Lower leg skin (tissue), 4 donors: ENCODE data around the gene RPRD1B. TPM values are rescaled to one million over a fixed set of nuclear protein-coding genes. Genes with fewer than 3 reads are reported as not detected.
"Not testable (repeated sequence)": the region's sequence is repeated elsewhere in the genome, so short reads cannot be mapped to it uniquely, and the experiment has no call there.

Source experiments
- DNase-seq, 2 donors: peaks; one replicate each; pipeline ENCODE4 v3.0.0-alpha.2; 2019; ENCODE audit warnings: low spot score in 2 of 2
- H3K4me3 ChIP-seq: fragments of 200-600 bp; sonication (generic); 2 replicates; pipeline ENCODE4 v1.5.1; 2017; ENCODE audit warnings: mild to moderate bottlenecking, low read depth; ENCODE audit not compliant: poor library complexity, severe bottlenecking
- POLR2A ChIP-seq, 2 donors: fragments of 450-650 bp; IDR thresholded peaks; one replicate each; pipeline ENCODE4 v1.6.1; 2016 to 2017; ENCODE audit warnings: antibody characterized with exemption in 2 of 2, mild to moderate bottlenecking in 1 of 2, moderate library complexity in 1 of 2
- WGBS, 2 donors: methylation state at CpG; one replicate each; pipeline ENCODE4 v1.1.5; 2018; 5-methylcytosine and 5-hydroxymethylcytosine counted together
- intact Hi-C: fragments of 100-400 bp; cut with DNase I; formaldehyde crosslinking; loops from one replicate; pipeline ENCODE4 v1.15.0; 2023; ENCODE audit warnings: low total_unique reads
- total RNA-seq, 4 donors: library from RNA; depleted of rRNA; stranded (reverse); fragments of >200 nt; gene quantifications; one replicate each; pipeline ENCODE4 v1.1.0, GENCODE V29; 2016
- TF ChIP-seq, protein P1 (sequence below), 3 donors: fragments of 450-650 bp; IDR thresholded peaks; one replicate each; pipeline ENCODE4 v1.5.1; 2016; ENCODE audit warnings: antibody characterized with exemption in 3 of 3, mild to moderate bottlenecking in 3 of 3, moderate library complexity in 2 of 3

Gene RPRD1B
- total RNA-seq, 4 donors from 2014 or later = 16.3 to 37.5 (median 22.9) TPM

DNA sequence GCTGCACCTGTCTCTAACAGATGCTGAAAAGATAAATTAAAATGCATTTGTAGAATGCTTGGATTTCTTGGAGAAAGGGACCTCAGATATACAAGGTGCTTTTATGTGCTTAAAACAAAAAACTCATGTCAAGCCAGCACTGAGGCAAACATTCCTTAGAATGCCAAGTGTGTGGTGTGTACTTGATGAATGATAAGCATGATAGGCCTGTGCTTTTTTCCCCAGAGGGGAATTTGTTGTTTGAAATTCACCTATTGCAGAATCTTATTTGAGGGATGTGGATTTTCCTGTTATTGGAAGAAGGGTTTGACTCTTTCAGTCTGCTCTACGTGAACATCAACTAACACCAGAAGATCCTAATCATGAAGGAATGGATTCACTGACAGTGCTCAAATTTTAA, 29.1 kb upstream of the RPRD1B start:
- H3K4me3 ChIP-seq = no peak overlapping the region
- DNase-seq = no peak
- TF ChIP-seq POLR2A (IDR thresholded peaks at IDR 0.05) = no peak
- TF ChIP-seq, protein P1, sequence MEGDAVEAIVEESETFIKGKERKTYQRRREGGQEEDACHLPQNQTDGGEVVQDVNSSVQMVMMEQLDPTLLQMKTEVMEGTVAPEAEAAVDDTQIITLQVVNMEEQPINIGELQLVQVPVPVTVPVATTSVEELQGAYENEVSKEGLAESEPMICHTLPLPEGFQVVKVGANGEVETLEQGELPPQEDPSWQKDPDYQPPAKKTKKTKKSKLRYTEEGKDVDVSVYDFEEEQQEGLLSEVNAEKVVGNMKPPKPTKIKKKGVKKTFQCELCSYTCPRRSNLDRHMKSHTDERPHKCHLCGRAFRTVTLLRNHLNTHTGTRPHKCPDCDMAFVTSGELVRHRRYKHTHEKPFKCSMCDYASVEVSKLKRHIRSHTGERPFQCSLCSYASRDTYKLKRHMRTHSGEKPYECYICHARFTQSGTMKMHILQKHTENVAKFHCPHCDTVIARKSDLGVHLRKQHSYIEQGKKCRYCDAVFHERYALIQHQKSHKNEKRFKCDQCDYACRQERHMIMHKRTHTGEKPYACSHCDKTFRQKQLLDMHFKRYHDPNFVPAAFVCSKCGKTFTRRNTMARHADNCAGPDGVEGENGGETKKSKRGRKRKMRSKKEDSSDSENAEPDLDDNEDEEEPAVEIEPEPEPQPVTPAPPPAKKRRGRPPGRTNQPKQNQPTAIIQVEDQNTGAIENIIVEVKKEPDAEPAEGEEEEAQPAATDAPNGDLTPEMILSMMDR (IDR thresholded peaks at IDR 0.05) = no peak
- WGBS, 2 donors = 49 to 70% methylated on average over 1 of the region's 1 CpG
- intact Hi-C loops = no loop called here

DNA sequence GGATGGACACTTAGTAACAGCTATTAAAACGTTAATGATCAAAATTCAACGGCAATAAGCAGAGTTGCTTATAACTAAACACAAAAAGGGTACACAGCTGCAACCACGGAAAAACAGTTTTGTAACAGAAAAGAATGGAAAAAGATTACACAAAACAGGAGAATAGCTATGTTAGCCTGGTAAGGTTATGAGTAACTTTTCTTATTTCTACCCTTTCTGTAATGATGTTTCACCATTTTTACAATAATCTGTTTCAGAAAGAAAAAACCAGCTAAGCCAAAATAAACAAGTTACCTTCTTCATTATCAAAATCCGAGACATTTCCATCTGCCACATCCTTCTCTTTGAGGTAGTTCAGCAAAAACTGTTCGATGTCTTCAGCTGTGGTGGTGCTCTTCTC, 27.6 kb upstream of the RPRD1B start:
- H3K4me3 ChIP-seq = no peak overlapping the region
- intact Hi-C loops = no loop called here
- TF ChIP-seq POLR2A (IDR thresholded peaks at IDR 0.05) = no peak
- TF ChIP-seq, protein P1 (IDR thresholded peaks at IDR 0.05) = no peak
- 84 to 86% methylated on average over 5 of the region's 5 CpGs for WGBS, 2 donors
- no peak for DNase-seq

DNA sequence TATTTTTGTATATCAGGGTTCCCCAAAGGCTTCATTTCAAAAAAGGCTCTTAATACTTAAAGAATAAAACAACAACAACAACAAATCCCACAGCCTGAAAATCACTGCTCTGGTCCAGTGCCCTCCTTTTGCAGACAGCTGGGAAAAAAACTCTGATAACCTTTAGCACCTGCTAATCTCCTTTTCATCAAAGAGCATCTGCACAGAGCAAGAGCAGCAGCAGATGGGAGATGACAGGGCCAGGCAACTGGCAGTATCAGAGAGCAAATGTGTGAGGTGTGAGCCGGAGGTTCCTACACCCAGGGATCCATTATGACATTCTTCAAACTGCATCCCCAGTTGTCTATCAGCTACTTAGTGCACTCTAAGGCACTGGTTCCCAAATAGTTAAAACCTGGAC, 26.0 kb upstream of the RPRD1B start:
- no peak for TF ChIP-seq POLR2A (IDR thresholded peaks at IDR 0.05)
- WGBS, 2 donors = 100% methylated on average over 1 of the region's 1 CpG
- intact Hi-C loops = no loop called here
- H3K4me3 ChIP-seq = no peak overlapping the region
- no peak for DNase-seq

DNA sequence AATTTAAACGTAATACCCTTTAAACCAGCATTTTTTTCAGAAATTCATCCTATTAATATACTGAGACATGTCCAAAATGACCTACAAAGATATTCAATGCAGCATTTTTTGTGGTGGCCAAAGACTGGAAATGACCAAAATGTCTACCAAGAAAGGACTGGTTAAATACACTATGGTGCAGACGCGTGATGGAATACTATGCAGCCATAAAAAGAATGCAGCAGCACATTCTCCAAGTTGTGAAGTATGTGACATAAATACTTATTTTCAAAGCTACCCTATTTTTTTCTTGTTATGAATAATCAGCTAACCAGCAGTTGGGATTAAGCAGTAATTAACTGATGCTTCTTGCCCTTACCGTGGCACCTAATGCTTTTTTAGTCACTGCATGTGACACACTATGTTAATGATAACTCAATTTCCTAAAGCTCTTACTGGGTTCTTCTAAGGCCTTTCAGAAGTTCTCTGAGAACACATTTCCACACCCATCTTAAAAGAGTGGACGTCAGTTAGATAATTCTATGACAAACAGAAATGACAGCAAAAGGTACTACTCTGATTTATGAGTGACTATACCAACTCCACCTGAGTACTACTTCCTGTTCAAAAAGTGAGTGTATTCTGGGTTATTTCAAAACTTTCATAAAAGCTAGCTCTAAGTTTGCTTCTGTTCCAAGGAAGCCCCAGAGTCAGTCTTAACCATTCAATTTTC, 25.2 kb upstream of the RPRD1B start:
- no peak for DNase-seq
- 98 to 99% methylated on average over 5 of the region's 5 CpGs for whole genome bisulfite sequencing, 2 donors
- TF ChIP-seq, protein P1 (IDR thresholded peaks at IDR 0.05) = no peak
- no peak for TF ChIP-seq POLR2A (IDR thresholded peaks at IDR 0.05)
- no peak overlapping the region for H3K4me3 ChIP-seq
- intact Hi-C loops = no loop called here

DNA sequence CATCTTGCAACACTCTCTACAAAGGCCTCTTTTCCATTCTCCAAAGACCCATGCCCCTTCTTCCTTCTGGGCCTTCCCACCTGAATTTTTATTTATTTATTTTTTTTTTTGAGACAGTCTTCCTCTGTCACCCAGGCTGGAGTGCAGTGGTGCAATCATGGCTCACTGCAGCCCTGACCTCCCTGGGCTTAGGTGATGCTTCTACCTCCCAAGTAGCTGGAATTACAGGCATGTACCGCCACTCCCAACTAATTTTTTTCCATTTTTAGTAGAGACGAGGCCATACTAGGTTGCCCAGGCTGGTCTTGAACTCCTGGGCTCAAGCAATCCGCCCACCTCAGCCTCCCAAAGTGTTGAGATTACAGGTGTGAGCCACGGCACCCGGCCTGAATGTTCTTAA, 24.1 kb upstream of the RPRD1B start:
- DNase-seq, intact Hi-C loops, H3K4me3 ChIP-seq: not testable (repeated sequence)
- WGBS, 2 donors = 95 to 97% methylated on average over 5 of the region's 5 CpGs

DNA sequence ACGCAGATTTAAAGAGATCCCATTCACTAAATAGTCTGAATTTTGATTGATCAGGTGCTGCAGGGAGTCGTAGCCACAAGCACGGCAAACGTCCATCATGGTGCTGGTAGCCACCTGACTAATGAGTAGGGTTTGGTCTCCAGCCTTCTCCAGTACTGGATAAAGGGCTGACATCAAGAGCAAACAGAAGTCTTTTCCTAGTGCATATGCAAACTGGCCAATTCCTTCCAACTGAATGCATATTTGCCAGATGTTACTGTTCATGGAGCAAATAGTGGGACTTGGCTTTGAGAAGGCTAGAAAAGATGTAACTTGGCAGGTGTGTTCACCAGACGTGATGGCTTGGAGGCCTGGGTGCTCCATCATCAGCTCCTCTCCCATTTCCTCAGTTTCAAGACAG, 21.9 kb upstream of the RPRD1B start:
- TF ChIP-seq, protein P1 (IDR thresholded peaks at IDR 0.05) = no peak
- no peak for TF ChIP-seq POLR2A (IDR thresholded peaks at IDR 0.05)
- 94 to 95% methylated on average over 5 of the region's 5 CpGs for WGBS, 2 donors
- no peak for DNase-seq
- H3K4me3 ChIP-seq = no peak overlapping the region
- intact Hi-C loops = no loop called here

DNA sequence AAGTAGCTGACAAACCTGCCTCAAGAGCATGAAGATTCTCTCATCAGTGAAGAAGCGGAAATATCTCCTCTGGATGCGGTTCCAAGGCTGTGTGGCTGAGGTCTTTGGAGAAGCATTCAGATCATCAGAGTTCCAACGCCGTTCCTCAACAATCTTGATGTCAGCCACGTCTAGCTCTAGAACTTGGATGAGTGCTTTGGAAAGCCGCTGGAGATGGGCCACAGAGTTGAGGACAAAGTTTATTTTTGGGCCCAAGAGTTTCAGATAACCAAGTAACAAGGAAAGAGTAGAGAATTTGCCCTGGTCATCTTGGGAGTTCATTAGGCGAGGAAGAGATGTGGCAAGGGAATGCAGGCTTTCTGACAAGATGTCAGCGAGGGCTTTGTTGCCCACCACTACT, 21.2 kb upstream of the RPRD1B start:
- no peak for TF ChIP-seq POLR2A (IDR thresholded peaks at IDR 0.05)
- TF ChIP-seq, protein P1 (IDR thresholded peaks at IDR 0.05) = no peak
- intact Hi-C loops = no loop called here
- WGBS, 2 donors = 95 to 97% methylated on average over 8 of the region's 8 CpGs
- no peak overlapping the region for H3K4me3 ChIP-seq
- DNase-seq = no peak
